Fibroblast of peridontal ligament (primary cell): ENCODE data around the gene RBM45.
A peak's percentile ranks its signal among the peaks of the same experiment; 100 is the strongest.

ENCODE experiments used
- DNase-seq: peaks from one replicate; pipeline ENCODE4 v3.0.0-alpha.2; 2010; ENCODE audit errors: extremely low read depth

The RBM45 gene

GRCh38 chr2:178160601-178161000 lies 48.4 kb downstream of the RBM45 start:
- no peak for DNase-seq

- peak; percentile 18 for DNase-seq
Measured at GRCh38 chr2:178163395-178163794, 51.2 kb downstream of the RBM45 start.

GRCh38 chr2:178163911-178164310 lies 51.7 kb downstream of the RBM45 start:
- DNase-seq, result no peak

GRCh38 chr2:178173657-178174056 lies 61.4 kb downstream of the RBM45 start:
- DNase-seq, result no peak

GRCh38 chr2:178177066-178177679 lies 64.9 kb downstream of the RBM45 start:
- peak; percentile 48 for DNase-seq
